Cerebellar nuclear complex (tissue), 1 donor: ENCODE results near the gene CDC25B.
"Not testable (repeated sequence)": the region's sequence is repeated elsewhere in the genome, so short reads cannot be mapped to it uniquely, and the experiment has no call there.

ENCODE experiments used
- DNase-seq, 2 experiments: peaks; one replicate each; lab custom pipeline; 2025; lab: John Stamatoyannopoulos, UW

The CDC25B gene

GRCh38 chr20:3829891-3830290, 33.8 kb downstream of the CDC25B start:
- not testable (repeated sequence) for DNase-seq

GRCh38 chr20:3836132-3836531, 40.0 kb downstream of the CDC25B start:
- DNase-seq, result no peak

GRCh38 chr20:3839328-3839727, 43.2 kb downstream of the CDC25B start:
- no peak for DNase-seq

- DNase-seq, result not testable (repeated sequence)
Observed at GRCh38 chr20:3840201-3840600, 44.1 kb downstream of the CDC25B start.

GRCh38 chr20:3842348-3842930, 46.3 kb downstream of the CDC25B start:
- no peak for DNase-seq

GRCh38 chr20:3843490-3843889, 47.4 kb downstream of the CDC25B start:
- DNase-seq, result no peak

- not testable (repeated sequence) for DNase-seq
Observed at GRCh38 chr20:3843990-3844619, 48.0 kb downstream of the CDC25B start.

GRCh38 chr20:3846378-3846739, 50.2 kb downstream of the CDC25B start:
- DNase-seq, result no peak

GRCh38 chr20:3846740-3847428, 50.8 kb downstream of the CDC25B start, which contains the start of gene MAVS:
Gene MAVS, plus strand, starts transcription at chr20:3846834. Its CDS starts 7,791 bp downstream, at chr20:3854625.
- peak; percentile 28 to 64 for DNase-seq

- no peak for DNase-seq
Observed at GRCh38 chr20:3847429-3847940, 51.4 kb downstream of the CDC25B start.

GRCh38 chr20:3848565-3848964, 52.5 kb downstream of the CDC25B start:
- no peak for DNase-seq

- no peak for DNase-seq
Observed at GRCh38 chr20:3854462-3854871, 58.4 kb downstream of the CDC25B start.
